Suprapubic skin (tissue), 4 donors: ENCODE results near the gene LASP1NB.
"Not testable (repeated sequence)": the region's sequence is repeated elsewhere in the genome, so short reads cannot be mapped to it uniquely, and the experiment has no call there.

Experiments
- DNase-seq, 2 donors: peaks; one replicate each; pipeline ENCODE4 v3.0.0-alpha.2; 2019; ENCODE audit warnings: low spot score in 2 of 2
- H3K27ac ChIP-seq: fragments of 200-600 bp; sonication (generic); one replicate; pipeline ENCODE4 v1.5.1; 2019
- H3K27me3 ChIP-seq: fragments of 200-600 bp; sonication (generic); one replicate; pipeline ENCODE4 v1.5.1; 2019
- H3K36me3 ChIP-seq: fragments of 200-600 bp; sonication (generic); one replicate; pipeline ENCODE4 v1.5.1; 2019
- H3K4me1 ChIP-seq: fragments of 200-600 bp; sonication (generic); one replicate; pipeline ENCODE4 v1.5.1; 2019
- H3K4me3 ChIP-seq: fragments of 200-600 bp; sonication (generic); one replicate; pipeline ENCODE4 v1.5.1; 2019; ENCODE audit warnings: mild to moderate bottlenecking
- H3K9me3 ChIP-seq: fragments of 200-600 bp; sonication (generic); one replicate; pipeline ENCODE4 v1.5.1; 2019
- EP300 ChIP-seq: sonication (generic); formaldehyde crosslinking; IDR thresholded peaks from one replicate; pipeline ENCODE4 v1.6.1; 2017; ENCODE audit warnings: antibody characterized with exemption
- POLR2A ChIP-seq, 2 donors: fragments of 450-650 bp; IDR thresholded peaks; one replicate each; pipeline ENCODE4 v1.6.1; 2017; ENCODE audit warnings: antibody characterized with exemption in 2 of 2, mild to moderate bottlenecking in 2 of 2, moderate library complexity in 2 of 2
- POLR2AphosphoS5 ChIP-seq, 3 donors: sonication (generic); formaldehyde crosslinking; IDR thresholded peaks; one replicate each; pipeline ENCODE4 v1.6.1; 2017; ENCODE audit warnings: antibody characterized with exemption in 3 of 3
- WGBS: methylation state at CpG from one replicate; pipeline ENCODE4 v1.1.5; 2018; 5-methylcytosine and 5-hydroxymethylcytosine counted together
- TF ChIP-seq, protein P1 (sequence below), 2 donors: fragments of 200-600 bp in 1 of 2; fragments of 450-650 bp in 1 of 2; sonication (generic) in 1 of 2; IDR thresholded peaks; one replicate each; pipeline ENCODE4 v1.5.1; 2016 to 2019; ENCODE audit warnings: antibody characterized with exemption in 2 of 2, mild to moderate bottlenecking in 1 of 2, moderate library complexity in 1 of 2

LASP1NB gene

DNA sequence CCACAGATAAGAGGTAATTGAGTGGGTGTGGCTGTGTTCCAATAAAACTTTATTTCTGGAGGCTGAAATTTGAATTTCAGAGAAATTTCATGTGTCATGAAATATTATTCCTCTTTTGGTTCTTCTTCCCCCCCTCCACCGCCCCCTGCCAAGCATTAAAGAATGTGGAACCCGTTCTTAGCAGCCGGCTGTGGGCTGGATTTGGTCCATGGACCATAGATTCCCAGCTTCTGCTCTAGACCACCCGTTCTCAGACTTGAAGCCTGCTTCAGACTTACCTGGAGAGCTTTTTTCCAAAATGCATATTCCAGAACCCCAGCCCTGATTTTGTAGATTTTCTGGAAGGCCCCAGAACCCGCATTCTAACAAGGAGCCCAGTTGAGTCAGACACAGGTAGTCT, 15.1 kb upstream of the LASP1NB start:
- Histone ChIP-seq H3K27ac (no peak overlapping the region), H3K4me1 (peaks cover 66% of the 10 kb centered on the region)

DNA sequence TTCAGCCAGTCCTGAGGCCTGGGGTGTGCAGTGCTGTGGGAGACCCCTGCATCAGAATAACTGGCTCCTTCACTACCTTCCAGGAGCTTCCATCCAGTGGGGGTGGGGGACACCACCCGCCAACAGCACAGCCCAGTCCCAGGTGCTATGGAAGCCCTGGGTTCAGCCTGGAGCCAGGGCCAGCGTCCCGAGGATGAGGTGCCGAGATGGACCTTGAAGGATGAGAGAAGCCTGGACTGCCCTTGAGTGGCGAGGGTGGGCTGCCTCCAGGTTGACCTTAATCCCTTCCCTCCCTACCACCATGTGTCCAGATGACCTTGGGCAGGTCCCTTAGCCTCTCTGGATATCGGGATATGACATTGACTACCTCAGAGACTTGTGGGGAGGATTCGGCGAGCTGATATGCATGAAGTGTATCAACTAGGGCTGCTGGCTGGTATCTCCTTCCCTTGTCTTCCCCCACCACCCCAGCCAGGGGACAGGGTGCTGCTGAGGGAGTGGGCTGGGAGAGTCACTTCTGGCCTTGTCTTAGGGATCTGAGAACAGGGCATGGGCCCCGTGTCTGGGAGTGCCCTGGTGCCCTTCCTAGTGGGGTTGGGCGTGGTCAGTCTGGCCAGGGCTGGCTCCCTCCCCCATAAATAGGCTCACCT, 14.2 kb upstream of the LASP1NB start:
- Histone ChIP-seq H3K4me3 (no peak overlapping the region), H3K9me3 (no peaks in the 10 kb centered on the region), H3K36me3 (peaks cover 51% of the 10 kb centered on the region), H3K27me3 (no peaks in the 10 kb centered on the region), H3K27ac (no peak overlapping the region), H3K4me1 (peaks cover 70% of the 10 kb centered on the region)
- DNase-seq: peak; percentile 48 to 73
- TF ChIP-seq POLR2A (IDR thresholded peaks at IDR 0.05) (no peak), POLR2AphosphoS5 (IDR thresholded peaks at IDR 0.05) (no peak), EP300 (no peak)
- TF ChIP-seq, protein P1, sequence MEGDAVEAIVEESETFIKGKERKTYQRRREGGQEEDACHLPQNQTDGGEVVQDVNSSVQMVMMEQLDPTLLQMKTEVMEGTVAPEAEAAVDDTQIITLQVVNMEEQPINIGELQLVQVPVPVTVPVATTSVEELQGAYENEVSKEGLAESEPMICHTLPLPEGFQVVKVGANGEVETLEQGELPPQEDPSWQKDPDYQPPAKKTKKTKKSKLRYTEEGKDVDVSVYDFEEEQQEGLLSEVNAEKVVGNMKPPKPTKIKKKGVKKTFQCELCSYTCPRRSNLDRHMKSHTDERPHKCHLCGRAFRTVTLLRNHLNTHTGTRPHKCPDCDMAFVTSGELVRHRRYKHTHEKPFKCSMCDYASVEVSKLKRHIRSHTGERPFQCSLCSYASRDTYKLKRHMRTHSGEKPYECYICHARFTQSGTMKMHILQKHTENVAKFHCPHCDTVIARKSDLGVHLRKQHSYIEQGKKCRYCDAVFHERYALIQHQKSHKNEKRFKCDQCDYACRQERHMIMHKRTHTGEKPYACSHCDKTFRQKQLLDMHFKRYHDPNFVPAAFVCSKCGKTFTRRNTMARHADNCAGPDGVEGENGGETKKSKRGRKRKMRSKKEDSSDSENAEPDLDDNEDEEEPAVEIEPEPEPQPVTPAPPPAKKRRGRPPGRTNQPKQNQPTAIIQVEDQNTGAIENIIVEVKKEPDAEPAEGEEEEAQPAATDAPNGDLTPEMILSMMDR (IDR thresholded peaks at IDR 0.05): no peak
- 95% methylated on average over 3 of the region's 10 CpGs for WGBS

More for the DNA sequence above, 15.1 kb upstream of the LASP1NB start:
- Histone ChIP-seq H3K36me3 (peaks cover 42% of the 10 kb centered on the region), H3K27me3 (no peaks in the 10 kb centered on the region), H3K4me3 (no peak overlapping the region), H3K9me3 (no peaks in the 10 kb centered on the region)
- TF ChIP-seq, protein P1 (IDR thresholded peaks at IDR 0.05): no peak
- no peak for TF ChIP-seq POLR2AphosphoS5 (IDR thresholded peaks at IDR 0.05)
- peak; percentile 26 to 45 for DNase-seq
- WGBS: 72% methylated on average over 5 of the region's 5 CpGs

DNA sequence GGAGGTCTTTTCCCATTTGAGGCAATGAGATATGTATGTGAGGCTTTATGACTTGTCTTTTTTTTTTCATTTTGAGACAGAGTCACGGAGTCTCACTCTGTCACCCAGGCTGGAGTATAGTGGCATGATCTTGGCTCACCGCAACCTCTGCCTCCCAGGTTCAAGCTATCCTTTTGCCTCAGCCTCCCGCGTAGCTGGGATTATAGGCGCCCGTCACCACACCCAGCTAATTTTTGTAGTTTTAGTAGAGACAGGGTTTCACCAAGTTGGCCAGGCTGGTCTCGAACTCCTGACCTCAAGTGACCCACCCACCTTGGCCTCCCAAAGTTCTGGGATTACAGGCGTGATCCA, 13.7 kb upstream of the LASP1NB start:
- 94% methylated on average over 8 of the region's 8 CpGs for WGBS
- H3K4me1 ChIP-seq: peaks cover 68% of the 10 kb centered on the region

DNA sequence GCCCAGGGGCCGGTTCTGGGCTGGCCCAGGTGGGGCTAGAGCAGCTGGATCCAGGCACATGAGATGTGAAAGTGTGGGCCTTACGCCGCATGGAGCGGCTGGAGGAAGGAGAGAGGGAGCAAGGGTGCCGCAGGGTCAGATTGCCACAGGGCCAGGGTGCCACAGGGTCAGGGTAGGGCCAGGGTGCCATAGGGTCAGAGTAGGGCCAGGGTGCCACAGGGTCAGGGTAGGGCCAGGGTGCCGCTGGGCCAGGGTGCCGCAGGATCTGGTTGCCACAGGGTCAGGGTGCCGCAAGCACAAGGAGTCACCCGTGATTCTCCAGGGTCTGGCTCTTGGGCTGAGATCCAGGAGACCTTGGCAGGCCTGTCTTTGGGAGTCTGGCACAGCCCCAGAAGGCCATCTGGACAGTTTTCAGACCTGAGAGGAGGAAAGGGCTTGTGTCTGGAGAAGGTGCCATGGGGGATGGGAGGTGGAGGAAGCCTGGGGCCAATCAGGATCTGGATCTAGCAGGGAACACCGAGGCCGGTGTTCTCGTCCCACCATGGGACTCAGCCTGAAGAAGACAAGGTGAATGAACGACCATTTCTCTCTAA, 13.1 kb upstream of the LASP1NB start:
- TF ChIP-seq POLR2A (IDR thresholded peaks at IDR 0.05): no peak
- no peak for TF ChIP-seq EP300
- TF ChIP-seq POLR2AphosphoS5 (IDR thresholded peaks at IDR 0.05): no peak
- TF ChIP-seq, protein P1 (IDR thresholded peaks at IDR 0.05): no peak
- peaks cover 61% of the 10 kb centered on the region for H3K4me1 ChIP-seq
- H3K27me3 ChIP-seq: no peaks in the 10 kb centered on the region
- no peak overlapping the region for H3K4me3 ChIP-seq
- peak in 1 of 2 donors; percentile 68 for DNase-seq
- no peak overlapping the region for H3K27ac ChIP-seq
- H3K36me3 ChIP-seq: peaks cover 61% of the 10 kb centered on the region
- 68% methylated on average over 13 of the region's 13 CpGs for WGBS
- H3K9me3 ChIP-seq: no peaks in the 10 kb centered on the region

More for the DNA sequence above, 13.7 kb upstream of the LASP1NB start:
- H3K4me3 ChIP-seq, H3K27ac ChIP-seq, H3K27me3 ChIP-seq, H3K9me3 ChIP-seq, DNase-seq: not testable (repeated sequence)
- H3K36me3 ChIP-seq: peaks cover 56% of the 10 kb centered on the region

DNA sequence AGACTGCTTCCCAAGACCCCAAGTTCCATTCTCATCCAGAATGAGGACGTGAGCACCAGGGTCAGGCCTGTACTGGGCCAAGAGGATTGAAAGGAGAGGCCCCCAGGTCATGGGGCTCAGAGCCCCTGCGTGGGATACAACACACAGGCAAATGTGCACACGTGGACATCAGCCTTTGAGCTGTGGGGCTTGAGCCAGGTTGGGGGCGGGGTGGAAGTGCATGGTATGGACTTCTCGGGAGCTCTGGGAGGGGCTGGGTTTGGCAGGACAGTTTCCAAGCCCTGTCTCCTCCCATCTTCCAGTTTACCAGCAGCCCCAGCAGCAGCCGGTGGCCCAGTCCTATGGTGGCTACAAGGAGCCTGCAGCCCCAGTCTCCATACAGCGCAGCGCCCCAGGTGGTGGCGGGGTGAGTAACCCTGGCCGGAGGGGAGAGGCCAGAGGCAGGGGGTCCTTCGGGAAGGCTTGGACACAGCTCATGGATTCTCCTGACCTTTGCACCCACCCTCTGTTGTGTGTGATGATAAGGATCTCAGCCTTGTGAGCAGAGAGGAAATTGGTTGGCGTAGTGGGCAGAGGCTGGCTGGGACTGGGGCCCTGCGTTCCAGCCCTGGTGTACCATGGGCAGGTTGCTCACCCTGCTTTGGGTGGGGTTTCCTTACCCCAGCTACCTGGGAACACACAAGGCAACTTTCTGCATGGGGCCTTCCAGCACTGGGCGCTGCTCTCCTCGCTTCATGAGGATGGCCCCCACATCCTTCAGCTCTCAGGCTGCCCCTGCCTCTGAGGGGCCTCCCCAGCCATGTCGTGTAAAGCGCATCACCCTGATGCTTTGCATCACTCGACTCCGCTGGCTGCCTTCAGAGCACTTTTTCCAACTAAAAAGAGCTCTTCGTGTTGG, 10.4 kb upstream of the LASP1NB start:
- TF ChIP-seq POLR2AphosphoS5 (IDR thresholded peaks at IDR 0.05): no peak
- Histone ChIP-seq H3K36me3 (peaks cover 88% of the 10 kb centered on the region), H3K9me3 (no peaks in the 10 kb centered on the region), H3K4me1 (peaks cover 41% of the 10 kb centered on the region), H3K4me3 (no peak overlapping the region), H3K27me3 (no peaks in the 10 kb centered on the region), H3K27ac (no peak overlapping the region)
- peak in 1 of 2 donors; percentile 78 for DNase-seq
- 76% methylated on average over 13 of the region's 20 CpGs for WGBS

DNA sequence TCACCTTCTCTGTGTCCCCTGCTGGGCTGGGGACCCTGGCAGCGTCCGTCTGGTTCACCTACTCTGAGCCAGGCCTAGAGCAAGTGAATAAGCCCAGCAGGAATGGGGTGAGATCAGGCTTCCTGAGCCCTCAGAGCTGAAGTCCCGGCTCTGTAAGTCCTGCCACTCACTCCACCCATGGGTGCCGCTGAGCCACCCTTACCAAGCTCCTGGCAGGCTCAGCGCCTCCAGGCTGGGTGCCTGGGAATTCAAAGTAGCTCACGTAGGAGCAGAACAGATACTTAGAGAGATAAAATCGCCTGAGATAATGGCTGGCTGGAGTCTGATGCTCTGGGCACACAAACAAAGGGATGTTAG, 9.8 kb upstream of the LASP1NB start:
- H3K27me3 ChIP-seq: no peaks in the 10 kb centered on the region
- H3K27ac ChIP-seq: no peak overlapping the region
- no peak for DNase-seq
- H3K4me1 ChIP-seq: peaks cover 43% of the 10 kb centered on the region
- TF ChIP-seq POLR2AphosphoS5 (IDR thresholded peaks at IDR 0.05) (no peak), POLR2A (IDR thresholded peaks at IDR 0.05) (no peak), EP300 (no peak)
- TF ChIP-seq, protein P1 (IDR thresholded peaks at IDR 0.05): no peak
- H3K4me3 ChIP-seq: no peak overlapping the region
- H3K9me3 ChIP-seq: no peaks in the 10 kb centered on the region
- WGBS: 76% methylated on average over 5 of the region's 7 CpGs
- peaks cover 89% of the 10 kb centered on the region for H3K36me3 ChIP-seq
